Amniotic stem cell (primary cell): ENCODE data around the gene IER3.
"Not testable (repeated sequence)": the region's sequence is repeated elsewhere in the genome, so short reads cannot be mapped to it uniquely, and the experiment has no call there.

Experiments
- DNase-seq: peaks from one replicate; lab custom pipeline; 2025; lab: John Stamatoyannopoulos, UW

Gene IER3

DNA sequence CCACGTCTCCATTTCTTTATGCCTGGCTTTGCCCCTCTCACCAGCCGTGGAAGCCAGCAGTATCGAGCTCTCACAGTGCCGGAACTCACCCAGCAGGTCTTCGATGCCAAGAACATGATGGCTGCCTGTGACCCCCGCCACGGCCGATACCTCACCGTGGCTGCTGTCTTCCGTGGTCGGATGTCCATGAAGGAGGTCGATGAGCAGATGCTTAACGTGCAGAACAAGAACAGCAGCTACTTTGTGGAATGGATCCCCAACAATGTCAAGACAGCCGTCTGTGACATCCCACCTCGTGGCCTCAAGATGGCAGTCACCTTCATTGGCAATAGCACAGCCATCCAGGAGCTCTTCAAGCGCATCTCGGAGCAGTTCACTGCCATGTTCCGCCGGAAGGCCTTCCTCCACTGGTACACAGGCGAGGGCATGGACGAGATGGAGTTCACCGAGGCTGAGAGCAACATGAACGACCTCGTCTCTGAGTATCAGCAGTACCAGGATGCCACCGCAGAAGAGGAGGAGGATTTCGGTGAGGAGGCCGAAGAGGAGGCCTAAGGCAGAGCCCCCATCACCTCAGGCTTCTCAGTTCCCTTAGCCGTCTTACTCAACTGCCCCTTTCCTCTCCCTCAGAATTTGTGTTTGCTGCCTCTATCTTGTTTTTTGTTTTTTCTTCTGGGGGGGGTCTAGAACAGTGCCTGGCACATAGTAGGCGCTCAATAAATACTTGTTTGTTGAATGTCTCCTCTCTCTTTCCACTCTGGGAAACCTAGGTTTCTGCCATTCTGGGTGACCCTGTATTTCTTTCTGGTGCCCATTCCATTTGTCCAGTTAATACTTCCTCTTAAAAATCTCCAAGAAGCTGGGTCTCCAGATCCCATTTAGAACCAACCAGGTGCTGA is 20.3 kb downstream of the IER3 start:
- DNase-seq, result not testable (repeated sequence)

DNA sequence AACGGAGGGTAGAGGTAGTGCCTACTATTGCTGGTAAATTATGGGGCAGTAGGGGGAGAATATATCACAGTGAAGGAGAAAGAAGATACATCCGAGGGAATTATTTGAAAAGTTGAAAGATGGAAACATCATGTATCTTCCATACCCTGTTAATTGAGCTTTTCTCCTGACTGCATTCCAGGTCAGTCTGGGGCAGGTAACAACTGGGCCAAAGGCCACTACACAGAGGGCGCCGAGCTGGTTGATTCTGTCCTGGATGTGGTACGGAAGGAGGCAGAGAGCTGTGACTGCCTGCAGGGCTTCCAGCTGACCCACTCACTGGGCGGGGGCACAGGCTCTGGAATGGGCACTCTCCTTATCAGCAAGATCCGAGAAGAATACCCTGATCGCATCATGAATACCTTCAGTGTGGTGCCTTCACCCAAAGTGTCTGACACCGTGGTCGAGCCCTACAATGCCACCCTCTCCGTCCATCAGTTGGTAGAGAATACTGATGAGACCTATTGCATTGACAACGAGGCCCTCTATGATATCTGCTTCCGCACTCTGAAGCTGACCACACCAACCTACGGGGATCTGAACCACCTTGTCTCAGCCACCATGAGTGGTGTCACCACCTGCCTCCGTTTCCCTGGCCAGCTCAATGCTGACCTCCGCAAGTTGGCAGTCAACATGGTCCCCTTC is 21.0 kb downstream of the IER3 start:
- not testable (repeated sequence) for DNase-seq

DNA sequence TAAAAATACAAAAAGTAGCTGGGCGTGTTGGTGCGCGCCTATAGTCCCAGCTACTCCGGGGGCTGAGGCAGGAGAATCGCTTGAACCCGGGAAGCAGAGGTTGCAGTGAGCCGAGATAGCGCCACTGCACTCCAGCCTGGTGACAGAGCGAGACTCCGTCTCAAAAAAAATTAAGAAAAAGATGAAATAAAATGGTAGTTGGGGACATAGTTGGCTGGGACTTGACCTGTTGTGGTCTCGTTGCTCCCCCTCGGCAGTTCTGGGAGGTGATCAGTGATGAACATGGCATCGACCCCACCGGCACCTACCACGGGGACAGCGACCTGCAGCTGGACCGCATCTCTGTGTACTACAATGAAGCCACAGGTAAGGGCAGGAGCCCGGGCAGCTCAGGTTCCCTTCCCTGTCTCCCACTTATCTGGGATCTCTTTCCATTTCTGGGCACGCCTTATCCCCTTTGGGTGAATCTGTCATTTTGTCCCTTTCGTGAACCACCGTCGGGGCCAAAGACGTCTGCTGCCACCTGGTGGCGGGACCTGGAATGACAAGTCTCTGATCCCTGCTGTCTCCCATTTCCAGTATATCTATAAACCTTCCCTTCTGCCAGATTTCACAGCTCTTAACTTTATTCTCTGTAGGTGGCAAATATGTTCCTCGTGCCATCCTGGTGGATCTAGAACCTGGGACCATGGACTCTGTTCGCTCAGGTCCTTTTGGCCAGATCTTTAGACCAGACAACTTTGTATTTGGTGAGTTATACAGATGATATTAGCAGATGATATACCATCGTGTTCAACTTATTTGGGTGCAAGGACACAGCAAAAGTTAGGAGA is 21.9 kb downstream of the IER3 start:
- DNase-seq, result no peak

DNA sequence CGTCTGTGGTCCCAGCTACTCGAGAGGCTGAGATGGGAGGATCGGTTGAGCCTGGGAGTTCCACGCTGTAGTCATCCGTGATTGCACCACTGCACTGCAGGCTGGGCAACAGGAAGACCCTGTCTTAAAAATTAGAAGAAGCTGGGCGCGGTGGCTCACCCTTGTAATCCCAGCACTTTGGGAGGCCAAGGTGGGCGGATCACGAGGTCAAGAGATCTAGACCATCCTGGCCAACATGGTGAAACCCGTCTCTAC is 22.4 kb downstream of the IER3 start:
- not testable (repeated sequence) for DNase-seq

DNA sequence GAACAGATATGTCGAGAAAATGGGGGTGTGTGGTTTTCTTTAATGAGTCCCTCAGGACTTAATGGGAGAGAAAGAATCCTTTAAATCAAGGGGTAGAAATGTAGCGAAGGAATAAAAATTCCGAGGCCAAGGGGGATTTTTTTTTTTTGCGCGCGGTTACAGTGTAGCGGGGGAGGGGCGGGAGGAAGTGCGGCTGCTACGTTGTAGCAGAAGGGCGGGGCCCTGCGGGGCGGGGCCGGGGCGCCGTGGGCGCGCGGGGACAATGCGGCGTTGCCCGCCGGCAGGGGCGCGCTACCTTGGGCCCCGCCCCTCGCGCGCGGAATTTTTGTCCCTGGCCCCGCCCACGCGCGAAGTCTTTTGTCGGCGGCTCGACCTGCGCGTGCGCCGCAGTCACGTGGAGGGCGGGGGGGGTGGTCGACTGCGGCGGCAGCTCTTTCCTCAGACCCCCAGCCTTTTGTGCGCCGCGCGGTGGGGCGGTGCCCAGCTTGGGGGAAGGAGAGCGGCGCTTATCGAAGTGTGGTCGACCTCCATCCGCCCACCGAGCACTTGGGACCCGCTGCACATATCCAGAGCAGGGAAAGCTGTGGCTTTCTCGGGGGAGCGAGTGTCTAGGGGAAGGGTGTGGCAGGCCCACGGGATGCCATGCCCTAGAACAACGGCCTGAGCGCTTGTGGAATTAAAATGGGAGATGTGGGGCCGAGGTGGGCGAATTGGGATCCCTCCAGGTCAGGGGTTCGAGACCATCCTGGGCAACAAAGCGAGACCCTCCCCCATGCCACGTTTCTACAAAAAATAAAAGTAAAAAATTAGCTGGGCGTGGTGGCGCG is 22.9 kb downstream of the IER3 start:
- peak; percentile 74 for DNase-seq

DNA sequence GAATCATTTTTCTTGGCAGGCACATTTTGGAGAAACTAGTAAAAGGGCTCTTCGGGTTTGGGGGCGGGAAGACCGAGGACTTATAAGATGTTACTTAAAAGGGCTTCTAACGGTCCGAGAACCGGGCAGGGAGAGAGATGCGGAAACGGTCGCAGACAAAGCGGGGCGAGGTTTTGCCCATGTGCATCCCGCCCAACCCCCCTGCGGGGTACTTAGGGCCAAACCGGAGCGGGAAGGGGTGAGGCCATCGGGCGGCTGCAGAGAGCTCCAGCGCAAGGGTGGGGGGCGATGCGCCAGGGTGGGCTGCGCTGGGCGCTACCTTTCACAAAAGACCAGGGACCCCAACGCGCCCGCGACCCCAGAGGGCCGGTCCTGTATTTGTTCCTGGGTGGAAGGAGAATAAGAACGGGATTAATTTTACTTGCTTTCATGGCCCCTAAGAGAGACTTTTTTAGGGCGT is 23.6 kb downstream of the IER3 start:
- no peak for DNase-seq

DNA sequence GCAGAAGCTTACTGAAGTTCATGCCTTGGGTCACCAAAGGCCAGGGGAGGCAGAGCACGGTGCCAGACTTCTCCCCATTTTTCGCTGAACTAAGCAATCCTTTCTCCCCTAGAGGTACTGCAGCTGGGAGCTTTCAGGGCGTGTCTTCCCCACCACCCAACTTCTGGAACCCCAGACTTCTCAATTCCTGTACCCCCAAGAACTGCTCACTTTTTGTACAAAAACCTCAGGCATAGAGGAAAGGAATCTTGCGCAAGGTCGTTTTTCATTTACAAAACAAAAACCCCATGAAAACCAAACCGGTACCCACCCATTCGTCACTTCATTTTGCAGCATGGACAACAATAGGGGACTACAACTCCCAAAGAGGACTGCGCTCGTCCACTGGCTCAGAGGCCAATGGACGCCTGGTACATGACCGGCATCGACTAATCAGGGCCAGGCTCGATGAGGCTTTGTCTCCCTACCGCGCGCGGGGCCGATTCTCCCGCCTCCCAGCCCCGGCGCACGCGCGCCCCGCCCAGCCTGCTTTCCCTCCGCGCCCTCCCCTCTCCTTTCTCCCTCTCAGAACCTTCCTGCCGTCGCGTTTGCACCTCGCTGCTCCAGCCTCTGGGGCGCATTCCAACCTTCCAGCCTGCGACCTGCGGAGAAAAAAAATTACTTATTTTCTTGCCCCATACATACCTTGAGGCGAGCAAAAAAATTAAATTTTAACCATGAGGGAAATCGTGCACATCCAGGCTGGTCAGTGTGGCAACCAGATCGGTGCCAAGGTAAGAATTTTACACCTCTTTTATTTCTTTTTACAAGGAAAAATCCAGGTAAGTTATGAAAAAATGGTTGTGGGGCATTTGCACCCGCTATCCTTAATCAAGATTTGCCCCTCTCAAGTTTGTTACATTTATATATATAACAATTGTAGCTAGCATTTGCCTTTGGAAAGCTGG is 24.3 kb downstream of the IER3 start, which contains the start of gene TUBB:
TUBB (plus strand) TSS at position 562 of the 947 bp plus-strand sequence; CDS start at position 717, 155 bp downstream.
- peak; percentile 97 for DNase-seq

DNA sequence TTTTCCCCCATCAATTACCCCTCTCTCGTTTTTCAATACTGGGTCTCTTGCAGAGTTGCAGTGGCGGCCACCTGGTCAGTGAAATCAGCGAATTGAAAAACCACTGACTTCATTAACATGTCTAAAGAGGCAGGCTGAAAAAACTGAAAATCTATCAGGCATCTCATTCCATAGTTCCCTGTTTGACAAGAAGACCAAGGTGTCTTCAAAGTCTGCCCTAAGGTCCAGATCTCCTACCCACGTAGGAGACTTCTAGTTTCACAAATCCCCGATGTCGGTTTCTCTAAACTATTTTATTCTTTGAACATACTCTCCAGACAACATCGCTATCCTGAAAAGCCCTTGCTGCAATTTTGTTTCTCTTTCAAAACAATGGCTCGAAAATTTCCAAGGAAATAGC is 25.0 kb downstream of the IER3 start:
- DNase-seq, result no peak

DNA sequence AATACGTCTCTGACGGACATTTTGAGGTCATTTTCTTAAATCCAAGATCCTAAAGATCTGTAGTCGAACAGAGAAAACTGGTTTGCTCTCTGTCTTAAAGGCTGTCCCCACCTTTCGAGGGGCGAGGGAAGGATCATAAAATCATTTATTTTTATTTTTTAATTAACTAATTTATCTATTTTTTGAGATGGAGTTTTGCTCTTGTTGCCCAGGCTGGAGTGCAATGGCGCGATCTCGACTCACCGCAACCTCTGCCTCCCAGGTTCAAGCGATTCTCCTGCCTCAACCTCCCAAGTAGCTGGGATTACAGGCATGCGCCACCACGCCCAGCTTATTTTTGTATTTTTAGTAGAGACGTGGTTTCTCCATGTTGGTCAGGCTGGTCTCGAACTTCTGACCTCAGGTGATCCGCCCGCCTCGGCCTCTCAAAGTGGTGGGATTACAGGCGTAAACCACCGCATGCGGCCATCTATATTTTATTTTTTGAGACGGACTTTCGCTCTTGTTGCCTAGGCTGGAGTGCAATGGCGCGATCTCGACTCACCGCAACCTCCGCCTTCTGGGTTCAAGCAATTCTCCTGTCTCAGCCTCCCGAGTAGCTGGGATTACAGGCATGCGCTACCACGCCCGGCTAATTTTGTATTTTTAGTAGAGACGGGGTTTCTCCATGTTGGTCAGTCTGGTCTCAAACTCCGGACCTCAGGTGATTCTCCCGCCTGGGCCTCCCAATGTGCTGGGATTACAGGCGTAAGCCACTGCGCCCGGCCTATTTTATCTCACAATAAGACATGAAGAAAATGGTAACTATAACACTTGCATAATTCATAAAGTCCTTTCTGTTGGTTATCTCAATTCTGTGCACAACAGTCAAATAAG is 26.3 kb downstream of the IER3 start:
- not testable (repeated sequence) for DNase-seq

DNA sequence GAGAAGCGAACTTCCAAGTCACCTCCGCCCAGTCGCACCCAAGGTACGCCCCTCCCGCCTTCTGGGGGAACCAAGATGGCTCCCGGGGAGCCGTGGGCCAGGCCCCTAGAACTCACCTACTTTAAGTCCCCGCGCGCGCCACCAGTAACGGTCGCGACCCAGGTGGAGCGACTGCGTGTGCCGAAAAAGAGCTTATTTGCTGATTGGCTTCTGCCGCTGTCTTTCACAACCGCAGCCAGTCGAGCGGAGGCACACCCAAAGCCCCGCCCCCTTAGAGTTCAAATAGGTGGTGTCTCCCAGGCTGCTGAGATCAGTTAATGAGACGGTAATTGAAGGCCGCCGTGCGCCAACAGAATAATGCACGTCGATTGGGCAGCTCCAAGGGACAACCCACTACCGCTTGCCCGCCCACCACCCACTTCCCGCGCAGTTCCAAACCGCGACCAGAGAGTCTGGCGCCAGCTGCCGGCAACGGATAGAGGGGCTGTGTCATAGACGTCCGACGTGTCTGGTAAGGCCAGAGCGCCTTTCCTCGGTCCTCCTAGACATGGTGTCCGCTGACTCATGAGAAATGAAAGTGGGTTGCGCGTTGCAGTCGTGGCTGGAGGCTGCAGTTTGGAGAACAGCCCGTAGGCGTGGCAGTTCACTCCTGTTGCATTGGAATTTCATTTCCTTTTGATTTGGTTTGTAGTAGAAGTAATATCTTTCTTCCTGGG is 27.1 kb downstream of the IER3 start, which contains the start of gene MDC1:
MDC1 (minus strand) TSS at position 153 of the 716 bp plus-strand sequence. CDS start 2,106 bp downstream, outside the sequence.
- DNase-seq, result peak; percentile 99

DNA sequence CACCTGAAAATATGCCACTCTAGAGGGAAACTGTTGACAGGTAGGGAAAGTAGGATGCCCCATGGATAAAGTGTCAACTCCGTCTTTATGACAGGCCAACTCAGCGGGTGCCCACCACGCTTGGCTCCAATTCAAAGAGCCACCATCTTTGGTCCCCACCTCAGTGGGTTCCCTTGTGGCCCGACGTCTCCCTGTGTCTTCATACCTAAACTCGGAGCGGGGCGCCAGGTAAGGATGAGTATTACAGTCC is 27.5 kb downstream of the IER3 start:
- DNase-seq, result no peak

DNA sequence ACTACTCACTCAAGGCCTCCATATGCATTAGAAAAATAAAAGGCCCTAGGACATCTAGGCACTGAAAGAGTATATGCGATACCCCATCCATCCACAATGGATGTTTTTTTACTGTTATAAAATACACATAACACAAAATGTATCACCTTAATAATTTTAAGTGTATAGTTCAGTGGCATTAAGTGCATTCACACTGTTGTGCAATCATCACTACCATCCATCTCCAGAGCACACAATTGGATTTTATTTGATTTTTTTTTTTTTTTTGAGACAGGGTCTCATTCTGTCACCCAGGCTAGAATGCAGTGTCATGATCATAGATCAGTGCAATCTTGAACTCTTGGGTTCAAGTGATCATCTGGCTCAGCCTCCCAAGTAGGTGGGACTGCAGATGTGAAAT is 30.1 kb downstream of the IER3 start:
- no peak for DNase-seq

DNA sequence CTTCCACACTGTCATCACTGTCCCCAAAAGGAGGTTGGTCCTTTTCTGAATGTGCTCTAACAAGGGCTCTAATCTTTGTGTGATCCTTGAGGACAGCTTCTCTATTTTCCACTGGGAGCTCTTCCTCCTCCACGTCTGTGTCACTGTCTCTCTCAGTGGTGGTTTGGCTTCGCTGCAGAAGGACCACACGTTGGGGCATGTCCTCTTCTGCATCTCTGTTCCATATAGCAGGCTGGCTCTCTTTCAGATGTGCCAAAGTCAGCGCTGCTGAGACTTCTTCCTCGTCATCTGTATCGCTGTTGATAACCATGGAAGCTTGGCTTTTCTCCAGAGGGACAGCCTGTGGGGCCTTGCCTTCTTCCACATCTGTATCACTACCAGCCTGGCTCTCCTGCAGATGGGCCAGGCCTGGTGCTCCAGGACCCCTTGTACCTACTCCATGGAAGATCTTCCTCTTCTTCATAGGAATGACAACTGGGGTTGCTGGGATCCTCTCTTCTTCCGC is 31.9 kb downstream of the IER3 start:
- no peak for DNase-seq

DNA sequence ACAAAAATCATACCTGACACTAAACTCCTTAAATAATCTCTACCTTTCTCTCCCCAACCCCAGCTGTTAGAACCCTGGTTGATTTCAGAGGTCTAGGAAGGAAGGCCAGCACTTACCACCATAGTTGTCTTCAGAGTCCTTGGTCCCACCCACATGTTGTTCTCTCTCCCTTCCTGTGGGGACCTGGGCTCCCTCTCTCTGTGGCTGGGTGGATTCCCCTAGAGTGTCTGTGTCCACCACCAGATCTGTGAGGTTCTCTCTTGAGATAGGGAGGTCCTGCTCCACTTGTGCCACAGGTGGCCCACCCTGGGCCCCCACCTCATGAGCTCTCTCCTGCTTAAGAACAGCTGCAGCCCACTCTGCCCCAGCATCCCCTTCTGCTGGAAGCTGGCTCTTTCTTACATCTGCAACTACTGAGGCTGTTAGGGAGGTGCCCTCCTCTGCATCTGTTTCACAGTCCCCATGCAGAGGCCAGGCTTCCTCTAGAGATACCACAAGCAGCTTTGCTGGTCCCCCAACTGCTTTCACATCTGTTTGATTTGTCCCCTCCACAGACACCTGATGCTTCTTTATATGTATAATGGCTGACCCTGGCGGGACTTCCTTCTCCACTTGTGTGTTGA is 32.5 kb downstream of the IER3 start:
- no peak for DNase-seq

DNA sequence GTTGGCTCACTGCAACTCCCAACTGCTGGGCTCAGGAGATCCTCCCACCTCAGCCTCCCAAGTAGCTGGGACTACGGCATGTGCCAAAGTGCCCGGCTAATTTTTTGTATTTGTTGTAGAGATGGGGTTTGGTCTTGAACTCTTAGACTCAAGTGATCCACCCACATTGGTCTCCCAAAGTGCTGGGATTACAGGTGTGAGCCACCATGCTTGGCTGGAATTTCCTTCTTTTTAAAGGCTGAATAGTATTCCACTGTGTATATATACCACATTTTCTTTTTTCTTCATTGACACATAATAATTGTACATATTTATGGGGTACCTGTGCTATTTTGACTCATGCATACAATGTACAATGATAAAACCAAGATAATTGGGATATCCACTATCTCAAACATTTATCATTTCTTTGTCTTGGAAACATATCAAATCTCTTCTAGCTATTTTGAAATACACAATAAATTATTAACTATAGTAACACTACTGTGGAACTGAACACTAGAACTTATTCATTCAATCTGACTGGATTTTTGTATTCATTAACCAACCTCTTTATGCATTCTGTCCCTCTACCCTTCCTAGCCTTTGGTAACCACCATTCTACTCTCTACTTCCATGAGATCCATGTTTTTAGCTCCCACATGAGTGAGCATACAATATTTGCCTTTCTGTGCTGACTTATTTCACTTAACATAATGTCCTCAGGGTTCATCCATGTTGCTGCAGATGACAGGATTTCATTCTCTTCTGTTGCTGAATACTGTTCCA is 35.1 kb downstream of the IER3 start:
- DNase-seq, result no peak

DNA sequence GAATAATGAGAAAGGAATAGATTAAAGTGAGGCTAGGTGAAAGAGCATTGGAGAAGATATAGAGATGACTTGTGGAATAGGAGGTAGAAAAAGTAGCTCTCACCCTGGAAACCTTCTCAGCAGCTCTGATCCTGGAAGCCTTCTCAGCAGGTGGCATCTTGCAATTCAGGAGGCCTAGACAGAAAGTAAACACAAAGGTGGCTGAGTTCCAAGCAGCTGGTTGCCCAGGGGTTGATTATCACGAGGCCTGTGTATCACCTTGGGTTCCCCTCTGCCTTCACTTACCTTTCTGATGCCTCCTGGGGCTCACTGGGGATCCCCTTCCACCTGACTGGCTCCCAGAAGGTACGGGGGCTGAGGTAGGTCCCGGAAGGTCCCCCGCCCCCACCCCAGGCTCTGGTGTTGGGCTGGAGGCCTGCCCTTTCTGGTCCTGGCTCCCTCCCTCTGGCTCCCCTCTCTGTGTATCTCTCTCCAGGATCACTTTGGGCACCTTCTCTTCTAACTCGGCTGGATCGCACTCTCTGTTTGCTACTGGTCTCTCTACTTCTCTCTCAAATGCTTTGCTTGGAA is 37.0 kb downstream of the IER3 start:
- no peak for DNase-seq

DNA sequence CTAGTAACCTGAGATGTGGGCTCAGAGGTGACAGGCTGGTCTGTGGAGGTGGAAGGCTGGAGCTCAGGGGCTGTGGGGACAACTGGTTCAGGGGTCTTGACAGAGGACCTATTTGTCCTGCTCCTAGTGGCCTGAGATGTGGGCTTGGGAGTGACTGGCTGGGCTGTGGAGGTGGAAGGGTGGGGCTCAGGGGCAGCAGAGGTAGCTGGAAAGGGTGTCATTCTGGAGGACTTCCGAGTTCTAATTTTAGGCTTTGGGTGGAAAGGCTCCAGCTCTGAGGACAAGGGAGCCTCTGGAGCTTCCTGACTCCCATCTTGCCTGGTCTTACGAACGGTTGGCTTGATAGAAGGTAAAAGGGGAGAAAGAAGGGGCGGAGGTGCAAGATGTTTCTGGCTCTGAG is 38.7 kb downstream of the IER3 start:
- DNase-seq, result no peak
